Measurements from ENCODE around the gene RIC8A.
"Not testable (repeated sequence)": the region's sequence is repeated elsewhere in the genome, so short reads cannot be mapped to it uniquely, and the experiment has no call there.

The RIC8A gene

GRCh38 chr11:235997-236773 is 28.7 kb downstream of the RIC8A start, which contains the start of gene SIRT3:
Gene SIRT3, minus strand, starts transcription at chr11:236342. Its CDS starts 14 bp downstream, at chr11:236328.
- Mint-ChIP-seq H3K9me3 (no peaks in the 10 kb centered on the region), H3K4me3 (peak within 1 kb of the TSS; percentile 93), H3K36me3 (peaks cover 3% of the 10 kb centered on the region), H3K27ac (peak within 1 kb of the TSS; percentile 99), H3K27me3 (no peaks in the 10 kb centered on the region), H3K4me1 (peaks cover 13% of the 10 kb centered on the region)
- DNase-seq (ENCODE audit: low spot score in 2 of 2): peak; percentile 75 to 81
- peak; percentile 86 for ATAC-seq (ENCODE audit: low read depth)

- no peaks in the 10 kb centered on the region for H3K27me3 Mint-ChIP-seq
- H3K27ac Mint-ChIP-seq: peak within 1 kb of the TSS; percentile 99
- peaks cover 20% of the 10 kb centered on the region for H3K4me1 Mint-ChIP-seq
- no peaks in the 10 kb centered on the region for H3K9me3 Mint-ChIP-seq
- ATAC-seq (ENCODE audit: low read depth) (peak; percentile 82), DNase-seq (ENCODE audit: low spot score in 2 of 2) (peak in 1 of 2 donors; percentile 79)
- peak within 1 kb of the TSS; percentile 93 for H3K4me3 Mint-ChIP-seq
- peaks cover 11% of the 10 kb centered on the region for H3K36me3 Mint-ChIP-seq
Measured at GRCh38 chr11:236774-237767, 29.6 kb downstream of the RIC8A start, which contains the start of gene PSMD13. Gene PSMD13, plus strand, starts transcription at chr11:236976. Its CDS starts 74 bp downstream, at chr11:237050.

GRCh38 chr11:238346-238745 is 30.8 kb downstream of the RIC8A start:
- DNase-seq (ENCODE audit: low spot score in 2 of 2); H3K27ac Mint-ChIP-seq; H3K9me3 Mint-ChIP-seq; H3K27me3 Mint-ChIP-seq; H3K4me3 Mint-ChIP-seq; ATAC-seq (ENCODE audit: low read depth): not testable (repeated sequence)
- H3K36me3 Mint-ChIP-seq: peaks cover 18% of the 10 kb centered on the region
- peaks cover 20% of the 10 kb centered on the region for H3K4me1 Mint-ChIP-seq

- H3K27ac Mint-ChIP-seq: no peak overlapping the region
- no peak overlapping the region for H3K4me3 Mint-ChIP-seq
- ATAC-seq (ENCODE audit: low read depth) (no peak), DNase-seq (ENCODE audit: low spot score in 2 of 2) (no peak)
- H3K4me1 Mint-ChIP-seq: peaks cover 20% of the 10 kb centered on the region
- peaks cover 24% of the 10 kb centered on the region for H3K36me3 Mint-ChIP-seq
- no peaks in the 10 kb centered on the region for H3K9me3 Mint-ChIP-seq
- H3K27me3 Mint-ChIP-seq: no peaks in the 10 kb centered on the region
Measured at GRCh38 chr11:240315-240714, 32.8 kb downstream of the RIC8A start.

GRCh38 chr11:241634-242033 is 34.1 kb downstream of the RIC8A start:
- ATAC-seq (ENCODE audit: low read depth) (no peak), DNase-seq (ENCODE audit: low spot score in 2 of 2) (no peak)
- no peaks in the 10 kb centered on the region for H3K27me3 Mint-ChIP-seq
- H3K27ac Mint-ChIP-seq: peak overlapping the region; percentile 9
- H3K9me3 Mint-ChIP-seq: no peaks in the 10 kb centered on the region
- H3K36me3 Mint-ChIP-seq: peaks cover 32% of the 10 kb centered on the region
- H3K4me1 Mint-ChIP-seq: peaks cover 17% of the 10 kb centered on the region
- H3K4me3 Mint-ChIP-seq: no peak overlapping the region

GRCh38 chr11:244376-244775 is 36.9 kb downstream of the RIC8A start:
- H3K4me1 Mint-ChIP-seq: peaks cover 17% of the 10 kb centered on the region
- no peak overlapping the region for H3K27ac Mint-ChIP-seq
- peaks cover 42% of the 10 kb centered on the region for H3K36me3 Mint-ChIP-seq
- no peak overlapping the region for H3K4me3 Mint-ChIP-seq
- H3K27me3 Mint-ChIP-seq: no peaks in the 10 kb centered on the region
- no peaks in the 10 kb centered on the region for H3K9me3 Mint-ChIP-seq
- no peak for DNase-seq (ENCODE audit: low spot score in 2 of 2)
- no peak for ATAC-seq (ENCODE audit: low read depth)

- Mint-ChIP-seq H3K4me3 (no peak overlapping the region), H3K36me3 (peaks cover 40% of the 10 kb centered on the region), H3K27me3 (no peaks in the 10 kb centered on the region), H3K27ac (no peak overlapping the region), H3K4me1 (peaks cover 10% of the 10 kb centered on the region), H3K9me3 (no peaks in the 10 kb centered on the region)
- ATAC-seq (ENCODE audit: low read depth) (no peak), DNase-seq (ENCODE audit: low spot score in 2 of 2) (no peak)
Measured at GRCh38 chr11:249062-249461, 41.6 kb downstream of the RIC8A start.

- H3K4me3 Mint-ChIP-seq: no peak overlapping the region
- H3K9me3 Mint-ChIP-seq: no peaks in the 10 kb centered on the region
- H3K36me3 Mint-ChIP-seq: peaks cover 36% of the 10 kb centered on the region
- H3K27me3 Mint-ChIP-seq: no peaks in the 10 kb centered on the region
- H3K4me1 Mint-ChIP-seq: peaks cover 8% of the 10 kb centered on the region
- H3K27ac Mint-ChIP-seq: no peak overlapping the region
- ATAC-seq (ENCODE audit: low read depth): no peak
- DNase-seq (ENCODE audit: low spot score in 2 of 2): no peak
Measured at GRCh38 chr11:250274-250673, 42.8 kb downstream of the RIC8A start.

- DNase-seq (ENCODE audit: low spot score in 2 of 2) (peak; percentile 70 to 79), ATAC-seq (ENCODE audit: low read depth) (peak; percentile 99)
- Mint-ChIP-seq H3K27ac (no peak overlapping the region), H3K9me3 (peaks cover 1% of the 10 kb centered on the region), H3K36me3 (peaks cover 32% of the 10 kb centered on the region), H3K4me1 (peaks cover 8% of the 10 kb centered on the region), H3K4me3 (no peak overlapping the region), H3K27me3 (no peaks in the 10 kb centered on the region)
Measured at GRCh38 chr11:250740-251299, 43.3 kb downstream of the RIC8A start.

GRCh38 chr11:251550-251949 is 44.0 kb downstream of the RIC8A start:
- Mint-ChIP-seq H3K36me3 (peaks cover 28% of the 10 kb centered on the region), H3K4me1 (peaks cover 11% of the 10 kb centered on the region), H3K4me3 (no peak overlapping the region), H3K27me3 (no peaks in the 10 kb centered on the region), H3K9me3 (peaks cover 1% of the 10 kb centered on the region), H3K27ac (no peak overlapping the region)
- no peak for ATAC-seq (ENCODE audit: low read depth)
- no peak for DNase-seq (ENCODE audit: low spot score in 2 of 2)

- H3K36me3 Mint-ChIP-seq: peaks cover 22% of the 10 kb centered on the region
- DNase-seq (ENCODE audit: low spot score in 2 of 2) (no peak), ATAC-seq (ENCODE audit: low read depth) (no peak)
- no peak overlapping the region for H3K27ac Mint-ChIP-seq
- H3K27me3 Mint-ChIP-seq: no peaks in the 10 kb centered on the region
- peaks cover 1% of the 10 kb centered on the region for H3K9me3 Mint-ChIP-seq
- H3K4me3 Mint-ChIP-seq: no peak overlapping the region
- H3K4me1 Mint-ChIP-seq: peaks cover 15% of the 10 kb centered on the region
Measured at GRCh38 chr11:252666-253065, 45.2 kb downstream of the RIC8A start.

GRCh38 chr11:253160-253885 is 45.8 kb downstream of the RIC8A start:
- ATAC-seq (ENCODE audit: low read depth): no peak
- H3K4me1 Mint-ChIP-seq: peaks cover 21% of the 10 kb centered on the region
- DNase-seq (ENCODE audit: low spot score in 2 of 2): no peak
- H3K4me3 Mint-ChIP-seq: no peak overlapping the region
- no peaks in the 10 kb centered on the region for H3K27me3 Mint-ChIP-seq
- peaks cover 1% of the 10 kb centered on the region for H3K9me3 Mint-ChIP-seq
- peaks cover 22% of the 10 kb centered on the region for H3K36me3 Mint-ChIP-seq
- H3K27ac Mint-ChIP-seq: no peak overlapping the region

- ATAC-seq (ENCODE audit: low read depth) (no peak), DNase-seq (ENCODE audit: low spot score in 2 of 2) (no peak)
- H3K9me3 Mint-ChIP-seq: peaks cover 1% of the 10 kb centered on the region
- H3K4me1 Mint-ChIP-seq: peaks cover 22% of the 10 kb centered on the region
- H3K36me3 Mint-ChIP-seq: peaks cover 22% of the 10 kb centered on the region
- H3K27ac Mint-ChIP-seq: no peak overlapping the region
- no peak overlapping the region for H3K4me3 Mint-ChIP-seq
- no peaks in the 10 kb centered on the region for H3K27me3 Mint-ChIP-seq
Measured at GRCh38 chr11:253886-254270, 46.4 kb downstream of the RIC8A start.

All from memory B cell (primary cell).